ENCODE results near the gene DLX3. TPM values are rescaled to one million over a fixed set of nuclear protein-coding genes. Genes with fewer than 3 reads are reported as not detected.

DLX3 gene
- polyA plus RNA-seq, 2 of the 4 experiments (the other 2 are of a cell fraction): 0.17 TPM; not detected in 1

GRCh38 chr17:49942947-49943346 is 52.1 kb downstream of the DLX3 start:
- FAIRE-seq: no peak
- H3K27ac ChIP-seq: no peak overlapping the region
- no peaks in the 10 kb centered on the region for H3K4me1 ChIP-seq
- TF ChIP-seq KDM1A (IDR thresholded peaks at IDR 0.05; ENCODE audit: low read depth) (peak; percentile 44; the same call in 1 of the 2 replicates), ZFP36 (IDR thresholded peaks at IDR 0.05; ENCODE audit: borderline replicate concordance, partially characterized antibody) (peak; percentile 64), RNF2 (IDR thresholded peaks at IDR 0.05; ENCODE audit: borderline replicate concordance, low read depth) (no peak)
- WGBS (ENCODE audit: missing lambda C conversion rate): 50% methylated on average over 5 of the region's 5 CpGs
- H3K4me2 ChIP-seq: no peak overlapping the region
- CTCF ChIA-PET: interaction anchor here (0.5 to 82.2 kb wide), 5 partner anchors 20 to 270 kb away, joined by 3 to 2613 read pairs (median 4); partner anchors contain the start of genes DLX3 and DLX4
- no peak overlapping the region for H3K4me3 ChIP-seq
- H3K9me3 ChIP-seq: no peaks in the 10 kb centered on the region
- POLR2A ChIA-PET: no interaction called here
- DNase-seq (ENCODE audit: low read depth in 1 of 2, low spot score in 1 of 2): no peak
- ATAC-seq: no peak

- FAIRE-seq (no peak), ATAC-seq (no peak), DNase-seq (ENCODE audit: low read depth in 1 of 2, low spot score in 1 of 2) (no peak)
- no peak overlapping the region for H3K4me2 ChIP-seq
- no peak overlapping the region for H3K4me3 ChIP-seq
- no peaks in the 10 kb centered on the region for H3K9me3 ChIP-seq
- CTCF ChIA-PET: interaction anchor here (2.0 to 82.2 kb wide), 3 partner anchors 18 to 61 kb away, joined by 9 to 2613 read pairs (median 2613); partner anchors contain the start of genes DLX3 and DLX4
- POLR2A ChIA-PET: no interaction called here
- H3K4me1 ChIP-seq: no peaks in the 10 kb centered on the region
- TF ChIP-seq BHLHE40 (IDR thresholded peaks at IDR 0.05; ENCODE audit: low read depth, low read length) (no peak), HEYL (CRISPR knock-in tag; IDR thresholded peaks at IDR 0.05) (no peak), EHMT2 (IDR thresholded peaks at IDR 0.05; ENCODE audit: low read depth) (no peak), ATOH8 (CRISPR knock-in tag; IDR thresholded peaks at IDR 0.05; ENCODE audit: low read depth) (no peak), REST (IDR thresholded peaks at IDR 0.05) (no peak), CBX2 (IDR thresholded peaks at IDR 0.05; ENCODE audit: borderline replicate concordance, low read depth) (no peak), RNF2 (IDR thresholded peaks at IDR 0.05; ENCODE audit: borderline replicate concordance, low read depth) (no peak), NFE2L2 (conservative IDR thresholded peaks at IDR 0.05; ENCODE audit: low read length) (no peak), HOXB13 (CRISPR knock-in tag; IDR thresholded peaks at IDR 0.05; ENCODE audit: low read depth) (no peak), MAFK (IDR thresholded peaks at IDR 0.05; ENCODE audit: partially characterized antibody) (no peak), E2F6 (IDR thresholded peaks at IDR 0.05; ENCODE audit: borderline replicate concordance, low read depth) (no peak), ZSCAN20 (CRISPR knock-in tag; IDR thresholded peaks at IDR 0.05) (no peak), CTCF (IDR thresholded peaks at IDR 0.05) (no peak)
- no peak overlapping the region for H3K27ac ChIP-seq
- 31% methylated on average over 9 of the region's 10 CpGs for WGBS (ENCODE audit: missing lambda C conversion rate)
Measured at GRCh38 chr17:49941427-49941826, 53.6 kb downstream of the DLX3 start.

Small RNA genes within 50 kb of the gene (small RNA-seq; reads per million reads assigned to genes)
- gene RNU6-1313P: 0 reads per million in 6 experiments

Other genes starting within 250 kb of the DLX3 start
- 1.8 TPM in 2 replicates for gene FAM117A, start 231.1 kb downstream of the DLX3 start, polyA plus RNA-seq (2011; rRNA removed)
- gene FAM117A, start 231.1 kb downstream of the DLX3 start, polyA plus RNA-seq (2017; fragmentation: RNase III; extraction: RNeasy Plus Mini Kit Qiagen cat#74134 plus additional on column Dnase treatment): 1.00 to 1.8 TPM (median 1.5 TPM) in 3 replicates
- 48.7 and 55.8 TPM in 2 replicates for gene KAT7, start 206.5 kb downstream of the DLX3 start, polyA plus RNA-seq (2011; rRNA removed)
- 31.2 to 33.2 TPM (median 32.5 TPM) in 3 replicates for gene KAT7, start 206.5 kb downstream of the DLX3 start, polyA plus RNA-seq (2017; fragmentation: RNase III; extraction: RNeasy Plus Mini Kit Qiagen cat#74134 plus additional on column Dnase treatment)
- not detected in 2 replicates for gene TAC4, start 147.2 kb downstream of the DLX3 start, polyA plus RNA-seq (2011; rRNA removed)
- gene TAC4, start 147.2 kb downstream of the DLX3 start, polyA plus RNA-seq (2017; fragmentation: RNase III; extraction: RNeasy Plus Mini Kit Qiagen cat#74134 plus additional on column Dnase treatment): not detected in 3 replicates
- gene DLX4, start 26.0 kb downstream of the DLX3 start, polyA plus RNA-seq (2011; rRNA removed): 2.9 and 3.8 TPM in 2 replicates
- gene DLX4, start 26.0 kb downstream of the DLX3 start, polyA plus RNA-seq (2017; fragmentation: RNase III; extraction: RNeasy Plus Mini Kit Qiagen cat#74134 plus additional on column Dnase treatment): 2.8 to 4.1 TPM (median 3.8 TPM) in 3 replicates
- 141 and 181 TPM in 2 replicates for gene ITGA3, start 60.9 kb upstream of the DLX3 start, polyA plus RNA-seq (2011; rRNA removed)
- gene ITGA3, start 60.9 kb upstream of the DLX3 start, polyA plus RNA-seq (2017; fragmentation: RNase III; extraction: RNeasy Plus Mini Kit Qiagen cat#74134 plus additional on column Dnase treatment): 248 to 268 TPM (median 256 TPM) in 3 replicates
- gene PDK2, start 100.1 kb upstream of the DLX3 start, polyA plus RNA-seq (2011; rRNA removed): 28.5 and 34.4 TPM in 2 replicates
- gene PDK2, start 100.1 kb upstream of the DLX3 start, polyA plus RNA-seq (2017; fragmentation: RNase III; extraction: RNeasy Plus Mini Kit Qiagen cat#74134 plus additional on column Dnase treatment): 14.1 to 19.8 TPM (median 15.2 TPM) in 3 replicates
- 0.12 and 0.15 TPM in 2 replicates for gene SAMD14, start 134.9 kb upstream of the DLX3 start, polyA plus RNA-seq (2011; rRNA removed)
- gene SAMD14, start 134.9 kb upstream of the DLX3 start, polyA plus RNA-seq (2017; fragmentation: RNase III; extraction: RNeasy Plus Mini Kit Qiagen cat#74134 plus additional on column Dnase treatment): 0.42 to 0.75 TPM (median 0.74 TPM) in 3 replicates
- 16.8 and 22.0 TPM in 2 replicates for gene PPP1R9B, start 155.5 kb upstream of the DLX3 start, polyA plus RNA-seq (2011; rRNA removed)
- gene PPP1R9B, start 155.5 kb upstream of the DLX3 start, polyA plus RNA-seq (2017; fragmentation: RNase III; extraction: RNeasy Plus Mini Kit Qiagen cat#74134 plus additional on column Dnase treatment): 32.4 to 40.6 TPM (median 35.8 TPM) in 3 replicates
- 0.44 and 0.90 TPM in 2 replicates for gene SGCA, start 170.8 kb upstream of the DLX3 start, polyA plus RNA-seq (2011; rRNA removed)
- 1.5 to 3.4 TPM (median 1.9 TPM) in 3 replicates for gene SGCA, start 170.8 kb upstream of the DLX3 start, polyA plus RNA-seq (2017; fragmentation: RNase III; extraction: RNeasy Plus Mini Kit Qiagen cat#74134 plus additional on column Dnase treatment)
- 4.4 and 4.6 TPM in 2 replicates for gene COL1A1, start 206.4 kb upstream of the DLX3 start, polyA plus RNA-seq (2011; rRNA removed)
- gene COL1A1, start 206.4 kb upstream of the DLX3 start, polyA plus RNA-seq (2017; fragmentation: RNase III; extraction: RNeasy Plus Mini Kit Qiagen cat#74134 plus additional on column Dnase treatment): 18.1 to 34.3 TPM (median 31.6 TPM) in 3 replicates

Data from A549 (cell line).